Measurements from ENCODE around the gene NCBP2.
"Not testable (repeated sequence)": the region's sequence is repeated elsewhere in the genome, so short reads cannot be mapped to it uniquely, and the experiment has no call there.

Gene NCBP2

GRCh38 chr3:196967412-196968232 lies 25.3 kb upstream of the NCBP2 start:
- FAIRE-seq: no peak

- no peak for FAIRE-seq
Observed at GRCh38 chr3:196966526-196967401, 24.4 kb upstream of the NCBP2 start.

GRCh38 chr3:196965804-196966173 lies 23.5 kb upstream of the NCBP2 start:
- FAIRE-seq: no peak

DNA sequence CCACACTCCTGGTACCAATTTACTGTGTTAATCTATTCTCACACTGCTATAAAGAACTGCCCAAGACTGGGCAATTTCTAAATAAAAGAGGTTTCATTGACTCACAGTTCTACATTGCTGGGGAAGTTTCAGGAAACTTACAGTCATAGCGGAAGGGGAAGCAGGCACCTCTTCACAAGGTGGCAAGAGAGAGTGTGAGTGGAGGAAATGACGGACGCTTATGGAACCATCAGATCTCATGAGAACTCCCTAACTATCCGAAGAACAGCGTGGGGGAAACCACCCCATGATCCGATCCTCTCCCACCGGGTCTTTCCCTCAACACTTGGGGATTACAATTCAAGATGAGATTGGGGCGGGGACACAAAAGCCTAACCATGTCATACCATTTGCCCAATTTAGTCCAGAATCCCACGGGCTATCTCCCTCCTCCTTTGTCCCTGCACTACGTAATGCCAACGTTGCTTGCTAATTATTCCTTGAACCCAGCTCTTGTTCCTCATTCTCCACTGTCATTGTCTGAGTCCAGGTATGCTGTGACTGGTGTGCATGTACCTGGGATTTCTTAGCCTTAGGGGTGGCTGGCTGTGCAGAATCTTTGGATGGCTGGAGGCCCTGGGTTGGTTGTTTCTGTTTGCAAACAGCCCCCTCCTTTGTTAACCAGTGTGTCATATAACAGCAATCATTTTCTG lies 22.9 kb upstream of the NCBP2 start:
- no peak for FAIRE-seq

DNA sequence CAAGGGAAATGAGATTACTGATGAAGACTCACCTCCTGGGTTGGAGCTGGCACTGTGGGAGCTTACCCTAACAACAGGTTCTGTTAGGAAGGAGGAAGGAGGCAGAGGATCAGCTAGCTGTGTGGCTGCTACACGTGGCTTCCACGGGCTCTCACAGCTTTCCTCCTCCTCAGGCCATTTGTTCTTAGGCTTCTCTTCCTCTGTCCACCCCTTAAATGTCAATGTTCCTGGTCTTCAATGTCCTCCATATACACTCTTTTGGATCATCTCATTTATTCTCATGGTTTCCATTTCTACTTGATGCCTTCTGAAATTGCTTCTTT lies 21.3 kb upstream of the NCBP2 start:
- FAIRE-seq: no peak

DNA sequence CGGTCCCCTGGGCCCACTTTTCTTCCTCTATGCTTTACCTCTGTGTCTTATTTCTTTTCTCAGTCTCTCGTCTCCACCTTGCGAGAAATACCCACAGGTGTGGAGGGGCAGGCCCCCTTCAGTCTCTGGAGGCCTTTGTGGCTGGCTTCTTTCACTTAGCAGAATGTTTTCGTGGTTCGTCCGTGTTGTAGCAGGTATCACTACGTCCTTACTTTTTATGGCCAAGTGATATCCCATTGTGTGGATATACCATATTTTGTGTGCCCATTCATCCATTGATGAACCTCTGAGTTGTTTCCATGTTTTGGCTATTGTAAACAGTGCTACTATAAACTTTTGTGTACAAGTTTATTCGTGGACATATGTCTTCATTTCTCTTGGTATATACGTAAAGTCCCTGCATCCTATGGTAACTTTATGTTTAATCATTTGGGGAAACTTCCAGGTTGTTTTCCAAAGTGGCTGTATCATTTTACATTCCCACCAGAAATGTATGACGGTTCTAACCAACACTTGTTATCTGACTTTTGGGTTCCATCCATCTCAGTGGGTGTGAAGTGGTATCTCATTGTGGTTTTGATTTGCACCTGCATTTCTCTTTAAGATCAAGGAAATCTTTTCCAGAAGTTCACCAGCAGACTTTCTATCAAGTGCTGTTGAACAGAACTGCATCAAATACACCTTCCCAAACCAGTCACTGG lies 20.8 kb upstream of the NCBP2 start:
- FAIRE-seq: no peak

- no peak for FAIRE-seq
Observed at GRCh38 chr3:196962108-196962929, 20.0 kb upstream of the NCBP2 start.

DNA sequence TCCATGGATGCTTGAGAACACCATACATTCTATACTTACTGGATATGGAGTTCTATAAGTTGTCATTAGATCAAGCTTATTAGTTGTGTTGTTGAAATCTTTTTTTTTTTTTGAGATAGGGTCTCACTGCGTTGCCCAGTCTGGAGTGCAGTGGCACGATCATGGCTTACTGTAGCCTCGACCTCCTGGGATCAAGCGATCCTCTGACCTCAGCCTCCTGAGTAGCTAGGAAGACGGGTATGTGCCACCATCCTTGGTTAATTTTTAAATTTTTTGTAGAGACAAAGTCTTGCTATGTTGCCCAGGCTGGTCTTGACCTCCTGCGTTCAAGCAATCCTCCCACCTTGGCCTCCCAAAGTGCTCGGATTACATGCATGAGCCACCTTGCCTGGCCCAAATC lies 12.5 kb upstream of the NCBP2 start:
- no peak for FAIRE-seq

GRCh38 chr3:196951371-196951770 lies 9.0 kb upstream of the NCBP2 start:
- FAIRE-seq: no peak

GRCh38 chr3:196949750-196950149 lies 7.4 kb upstream of the NCBP2 start:
- FAIRE-seq: no peak

DNA sequence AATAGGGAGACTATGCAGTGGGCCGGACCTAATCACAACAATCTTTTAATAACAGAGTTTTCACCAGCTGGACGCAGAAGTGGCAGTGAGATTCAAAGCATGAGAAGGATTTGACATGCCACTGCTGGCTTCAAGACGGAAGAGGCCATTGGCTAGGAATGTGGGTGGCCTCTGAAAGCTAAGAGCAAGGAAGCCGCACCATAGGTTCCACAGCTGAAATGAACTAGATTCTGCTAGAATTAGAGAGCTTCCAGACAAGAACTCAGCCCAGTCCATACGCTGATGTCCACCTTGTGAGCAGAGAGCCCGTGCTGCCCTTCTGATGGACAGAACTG lies 6.9 kb upstream of the NCBP2 start:
- FAIRE-seq: no peak

DNA sequence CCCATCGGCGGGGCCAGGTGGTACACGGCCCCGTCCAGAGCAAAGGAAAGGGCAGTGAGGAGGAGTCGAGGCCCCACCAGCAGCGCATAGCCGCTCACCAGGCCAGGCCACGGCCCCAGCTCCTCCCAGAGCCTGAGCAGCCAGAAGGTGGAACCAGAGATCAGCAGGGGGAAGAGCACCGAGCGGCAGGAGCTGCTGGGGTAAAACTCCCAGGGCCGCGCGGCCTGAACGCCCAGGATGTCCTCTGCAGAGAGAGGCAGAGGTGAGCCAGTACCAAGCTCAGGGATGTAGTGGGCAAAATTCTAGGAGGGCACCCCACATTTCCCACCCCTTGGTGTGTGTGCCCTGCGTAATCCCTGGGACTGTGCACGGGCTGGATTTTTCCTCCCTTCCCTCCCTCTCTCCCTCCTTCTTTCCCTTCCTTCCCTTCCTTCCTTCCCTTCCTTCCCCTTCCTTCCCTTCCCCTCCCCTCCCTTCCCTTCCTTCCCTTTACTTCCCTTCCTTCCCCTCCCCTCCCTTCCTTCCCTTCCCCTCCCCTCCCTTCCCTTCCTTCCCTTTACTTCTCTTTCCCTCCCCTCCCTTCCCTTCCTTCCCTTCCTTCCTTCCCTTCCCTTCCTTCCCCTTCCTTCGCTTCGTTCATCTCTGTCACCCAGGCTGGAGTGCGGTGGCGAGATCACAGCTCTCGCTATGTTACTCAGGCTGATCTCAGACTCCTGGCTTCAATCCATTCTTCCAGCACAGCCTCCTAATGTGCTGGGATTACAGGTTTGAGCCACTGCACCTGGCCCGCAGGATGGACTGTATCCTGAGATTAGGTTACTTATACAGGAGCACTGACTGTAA lies 6.3 kb upstream of the NCBP2 start:
- FAIRE-seq: no peak

- FAIRE-seq: no peak
Observed at GRCh38 chr3:196947860-196948441, 5.6 kb upstream of the NCBP2 start.

- FAIRE-seq: no peak
Observed at GRCh38 chr3:196947136-196947859, 5.0 kb upstream of the NCBP2 start.

GRCh38 chr3:196944037-196944790 lies 1.9 kb upstream of the NCBP2 start:
- not testable (repeated sequence) for FAIRE-seq

GRCh38 chr3:196942915-196943277 lies 568 bp upstream of the NCBP2 start:
- FAIRE-seq: no peak

GRCh38 chr3:196941729-196942225 lies 551 bp downstream of the NCBP2 start:
- no peak for FAIRE-seq

DNA sequence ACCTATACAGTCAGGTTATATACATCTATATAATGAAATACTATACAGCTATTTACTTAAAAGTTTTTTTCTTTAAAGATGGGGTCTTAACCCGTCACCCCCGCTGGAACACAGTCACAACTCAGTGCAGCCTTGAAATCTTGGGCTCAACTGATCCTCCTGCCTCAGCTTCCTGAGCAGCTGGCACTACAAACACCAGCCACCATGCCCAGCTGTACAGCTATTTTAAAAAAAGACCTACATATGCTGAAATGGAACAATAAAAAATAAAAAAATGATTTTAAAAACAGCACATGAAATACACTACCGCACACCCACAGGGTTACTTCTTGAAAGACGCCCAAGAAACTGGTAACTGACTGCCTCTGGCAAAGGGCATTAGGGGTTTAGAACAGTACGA lies 3.8 kb downstream of the NCBP2 start:
- no peak for FAIRE-seq

DNA sequence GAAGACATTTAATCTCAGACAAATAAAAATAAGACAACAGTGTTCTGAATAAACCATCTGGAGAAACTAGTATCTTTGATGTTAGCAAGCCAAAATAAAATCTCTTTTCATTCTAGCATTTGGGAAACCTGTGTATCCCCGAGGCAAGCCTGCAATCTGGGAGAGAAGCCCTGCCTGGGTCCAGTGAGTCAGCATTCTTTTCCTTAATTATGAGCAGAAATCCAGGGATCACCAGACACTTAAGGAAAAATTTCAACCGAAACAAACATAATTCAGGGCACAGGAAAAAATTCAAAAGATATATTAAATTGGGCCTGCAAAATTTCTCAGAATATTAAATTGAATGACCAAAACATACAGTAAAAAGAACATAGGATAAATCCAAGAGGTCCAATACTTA lies 4.2 kb downstream of the NCBP2 start:
- FAIRE-seq: no peak

Measured in A204.1 (cell line).